HuH-7.5 (cell line): ENCODE data around the gene CLPSL1.
A peak's percentile ranks its signal among the peaks of the same experiment; 100 is the strongest.

ENCODE experiments used
- DNase-seq: peaks from one replicate; pipeline ENCODE4 v3.0.0; 2011; ENCODE audit warnings: low spot score

The CLPSL1 gene

GRCh38 chr6:35797837-35798526 lies 17.2 kb downstream of the CLPSL1 start:
- no peak for DNase-seq

- no peak for DNase-seq
Measured at GRCh38 chr6:35798706-35799105, 17.9 kb downstream of the CLPSL1 start.

- DNase-seq: no peak
Measured at GRCh38 chr6:35801148-35801547, 20.3 kb downstream of the CLPSL1 start.

- DNase-seq: peak; percentile 73
Measured at GRCh38 chr6:35804996-35805736, 24.3 kb downstream of the CLPSL1 start, which contains the start of gene LHFPL5. Gene LHFPL5, plus strand, starts transcription at chr6:35805352. Its CDS starts 319 bp downstream, at chr6:35805671.

- no peak for DNase-seq
Measured at GRCh38 chr6:35808688-35809087, 27.9 kb downstream of the CLPSL1 start.

GRCh38 chr6:35809809-35810208 lies 29.0 kb downstream of the CLPSL1 start:
- DNase-seq: no peak

GRCh38 chr6:35810971-35811698 lies 30.3 kb downstream of the CLPSL1 start:
- DNase-seq: no peak

- no peak for DNase-seq
Measured at GRCh38 chr6:35811699-35811995, 30.8 kb downstream of the CLPSL1 start.

- no peak for DNase-seq
Measured at GRCh38 chr6:35817515-35817914, 36.7 kb downstream of the CLPSL1 start.

GRCh38 chr6:35823601-35824000 lies 42.8 kb downstream of the CLPSL1 start:
- no peak for DNase-seq

- DNase-seq: no peak
Measured at GRCh38 chr6:35824552-35825192, 43.9 kb downstream of the CLPSL1 start.

- DNase-seq: no peak
Measured at GRCh38 chr6:35829306-35829705, 48.5 kb downstream of the CLPSL1 start.

- DNase-seq: no peak
Measured at GRCh38 chr6:35831257-35832007, 50.6 kb downstream of the CLPSL1 start.

- DNase-seq: no peak
Measured at GRCh38 chr6:35833536-35833935, 52.7 kb downstream of the CLPSL1 start.
